ENCODE results near the gene KLF12.

The KLF12 gene

DNA sequence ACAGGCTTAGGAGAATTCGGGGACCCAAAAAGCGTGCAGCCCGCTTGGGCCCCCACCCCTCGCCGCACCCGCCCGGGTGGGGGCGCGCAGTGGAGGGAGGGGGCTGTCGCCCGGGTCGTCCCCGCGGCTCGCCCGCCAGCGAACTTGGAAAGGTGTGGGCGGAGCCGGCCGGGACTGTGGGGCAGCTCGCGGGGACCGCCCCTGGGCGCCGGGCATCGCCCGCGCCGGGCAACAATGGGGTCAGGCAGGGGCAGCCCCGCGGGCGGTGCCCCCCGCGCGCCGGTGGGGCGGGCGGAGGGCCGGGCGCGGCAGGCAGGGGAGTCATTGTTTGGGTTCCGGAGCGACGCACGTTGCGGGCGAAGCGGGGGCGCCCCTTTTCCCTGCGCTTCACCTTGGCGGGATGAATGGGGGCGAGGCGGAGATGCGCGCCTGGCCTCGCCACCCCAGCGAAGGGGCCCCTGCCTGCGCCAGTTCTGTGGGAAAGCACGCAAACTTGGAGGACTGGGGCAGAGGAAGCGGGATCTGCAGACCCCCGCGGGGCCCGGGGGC is 647 bp upstream of the KLF12 start:
- DNase-seq = peak; percentile 80

DNA sequence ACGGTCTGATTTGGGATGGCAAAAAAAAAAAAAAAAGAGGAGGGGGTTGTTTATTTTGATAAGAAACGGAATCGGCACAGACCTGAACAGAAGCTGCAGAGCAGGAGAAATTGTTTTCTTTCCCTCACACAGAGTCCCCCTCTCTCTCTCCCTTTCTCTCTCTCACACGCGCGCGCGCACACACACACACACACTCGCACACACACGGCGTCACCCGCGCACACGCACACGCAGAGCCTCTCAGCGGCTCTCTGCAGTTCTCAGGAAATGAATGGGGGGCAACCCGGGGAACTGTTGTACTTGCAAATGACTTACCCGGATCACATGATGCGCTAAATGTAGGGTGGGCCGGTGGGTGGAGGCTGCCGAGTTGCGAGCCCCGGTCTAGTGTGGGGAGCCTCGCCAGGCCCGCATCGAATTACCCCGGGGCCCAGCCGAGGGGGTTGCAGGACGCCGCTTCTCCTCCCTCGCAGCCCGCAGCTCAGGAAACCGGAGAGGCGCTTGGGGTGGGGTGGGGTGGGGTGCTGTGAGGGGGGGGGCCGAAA is 475 bp downstream of the KLF12 start:
- DNase-seq = peak; percentile 63

DNA sequence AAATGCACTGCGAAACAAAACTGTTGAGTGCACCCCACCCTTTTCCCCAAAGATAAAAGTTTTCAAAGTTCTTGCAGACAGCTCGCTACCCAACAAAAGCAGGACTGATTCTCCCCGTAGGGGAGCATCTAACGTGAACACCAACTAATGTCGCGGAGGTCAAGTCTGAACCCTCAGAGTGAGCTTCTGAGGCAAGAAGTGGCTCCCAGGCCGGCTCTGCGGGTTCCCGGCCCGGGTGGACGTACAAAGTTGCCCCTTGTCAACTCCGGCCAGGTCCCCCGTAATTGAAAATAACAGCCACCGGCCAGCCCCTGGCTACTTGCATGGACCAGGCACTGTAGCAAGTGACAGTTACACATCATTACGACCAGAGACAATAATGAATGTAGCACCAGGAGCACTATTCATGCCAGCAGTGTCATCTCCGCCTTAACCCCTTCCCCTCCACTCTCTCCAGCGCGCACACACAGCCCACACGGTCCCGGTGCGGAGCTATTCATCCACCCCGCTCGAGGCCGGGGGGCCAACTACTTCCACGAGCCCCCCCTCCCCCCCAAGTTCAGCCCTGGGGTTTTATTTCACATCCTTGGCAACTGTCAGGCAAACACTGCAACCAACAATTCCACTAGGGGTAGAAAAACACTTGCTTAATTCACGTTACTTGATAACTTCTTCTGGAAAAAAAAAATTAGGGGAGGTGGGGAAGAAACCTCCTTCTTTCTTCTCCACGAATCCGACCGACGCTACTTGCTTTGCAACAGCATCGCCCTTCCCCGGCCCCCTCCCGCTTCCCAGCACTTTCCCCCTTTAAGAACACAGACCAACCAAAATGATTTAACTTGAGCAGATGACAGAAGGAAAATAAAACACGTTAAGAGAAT is 1.2 kb downstream of the KLF12 start:
- DNase-seq = peak; percentile 4

DNA sequence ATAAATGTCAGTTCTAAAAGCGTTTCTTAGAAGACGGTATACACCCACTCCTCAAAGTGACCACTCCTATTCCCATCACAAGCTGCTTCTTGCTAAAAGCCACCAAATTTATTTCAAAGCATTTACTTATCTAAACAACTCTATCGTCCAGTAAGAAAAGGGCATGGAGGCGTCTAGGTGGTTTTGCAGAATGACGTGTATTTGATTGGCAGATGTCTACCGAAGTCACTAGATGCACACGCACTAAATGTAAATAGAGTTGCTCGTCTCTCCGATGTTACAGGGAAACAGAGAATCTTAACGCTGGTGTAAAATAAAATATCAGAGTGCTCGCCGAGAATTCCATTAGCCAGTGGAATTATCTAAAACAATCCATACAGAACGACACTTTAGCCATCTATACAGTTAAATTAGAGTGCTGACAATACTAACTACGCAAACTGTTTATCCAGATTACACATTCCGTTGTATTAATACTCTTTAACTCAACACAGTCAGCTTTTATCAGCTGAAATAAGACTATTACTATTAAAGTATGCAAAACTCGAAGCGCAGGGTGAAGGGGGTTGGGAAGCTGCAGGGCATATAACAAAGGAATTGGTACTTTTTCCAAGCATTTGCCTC is 1.9 kb downstream of the KLF12 start:
- no peak for DNase-seq

DNA sequence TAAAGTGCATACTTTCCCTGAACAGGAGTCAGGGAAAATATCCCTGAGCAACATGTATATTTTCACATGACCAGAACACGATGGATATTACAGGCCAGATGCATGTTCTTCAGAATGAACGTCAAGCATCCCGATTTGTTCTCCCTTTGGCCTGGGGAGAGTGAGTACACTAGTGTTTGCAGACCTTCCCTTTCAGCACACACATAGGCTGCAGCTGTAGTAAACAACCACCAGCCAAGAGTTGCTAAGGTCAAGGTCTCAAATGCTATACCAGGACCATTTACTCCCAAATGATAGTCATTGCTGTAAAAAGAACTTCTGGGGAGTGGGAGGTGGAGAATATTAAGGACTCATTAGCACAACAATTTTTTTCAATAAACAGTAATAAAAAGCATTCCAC is 3.0 kb downstream of the KLF12 start:
- no peak for DNase-seq

DNA sequence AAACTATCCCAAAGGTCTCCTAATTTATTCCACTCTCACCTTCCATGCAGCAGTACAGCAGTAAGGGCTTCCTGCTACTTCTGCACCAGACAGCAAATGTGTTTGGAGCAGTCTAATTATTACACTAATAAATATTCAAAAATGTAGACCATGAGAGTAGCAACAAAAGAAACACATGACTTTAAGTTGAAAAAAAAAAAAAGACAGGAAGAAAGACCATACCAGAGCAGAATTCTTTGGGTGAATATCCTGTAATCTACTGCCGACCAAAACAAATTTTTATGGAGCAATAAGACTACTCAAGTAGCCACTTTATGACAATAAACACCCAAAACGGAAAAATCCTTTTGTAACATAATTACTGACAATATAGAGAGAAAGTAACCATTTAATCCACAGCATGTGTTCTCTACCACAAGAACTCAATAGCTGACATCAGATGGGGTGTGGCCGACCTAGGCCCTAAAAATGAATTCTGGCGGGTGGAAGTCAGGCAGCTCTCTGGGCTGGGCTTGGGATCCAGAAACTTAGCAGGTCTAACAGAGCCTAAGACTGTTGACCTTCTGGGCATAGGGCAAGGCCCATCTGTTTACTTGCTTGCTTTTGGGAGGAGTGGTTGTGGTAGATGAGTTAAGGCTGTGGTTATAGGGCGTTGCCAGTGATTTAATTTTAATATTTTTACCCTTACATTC is 4.6 kb downstream of the KLF12 start:
- no peak for DNase-seq

DNA sequence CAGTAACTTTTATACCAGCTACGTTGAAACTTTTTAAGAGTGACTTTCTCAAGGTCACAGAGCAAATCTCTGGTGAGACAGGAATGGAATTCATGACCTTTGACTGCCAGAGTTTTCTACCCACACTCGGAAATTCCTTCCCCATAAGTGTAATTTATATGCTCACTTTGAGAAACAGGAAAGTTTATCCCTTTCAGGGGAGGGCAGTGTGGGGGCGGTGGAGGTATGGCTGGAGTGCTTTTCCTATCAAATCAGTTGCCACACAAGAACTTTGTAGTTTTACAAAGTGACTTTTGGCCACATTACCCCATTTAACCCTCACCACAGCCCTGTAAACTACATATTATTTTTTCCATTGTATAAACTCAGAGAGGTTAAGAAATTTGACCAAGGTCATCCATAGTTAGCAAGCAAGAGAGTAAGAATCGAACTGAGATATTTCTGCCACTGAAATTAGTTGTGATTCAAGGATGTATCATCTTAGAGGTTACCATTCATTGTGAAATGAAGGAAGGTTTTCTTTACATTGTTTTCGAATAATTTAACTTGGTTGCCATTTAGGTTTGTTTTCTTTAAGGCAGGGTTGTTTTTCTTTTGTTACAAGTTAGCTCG is 5.9 kb downstream of the KLF12 start:
- DNase-seq = no peak

DNA sequence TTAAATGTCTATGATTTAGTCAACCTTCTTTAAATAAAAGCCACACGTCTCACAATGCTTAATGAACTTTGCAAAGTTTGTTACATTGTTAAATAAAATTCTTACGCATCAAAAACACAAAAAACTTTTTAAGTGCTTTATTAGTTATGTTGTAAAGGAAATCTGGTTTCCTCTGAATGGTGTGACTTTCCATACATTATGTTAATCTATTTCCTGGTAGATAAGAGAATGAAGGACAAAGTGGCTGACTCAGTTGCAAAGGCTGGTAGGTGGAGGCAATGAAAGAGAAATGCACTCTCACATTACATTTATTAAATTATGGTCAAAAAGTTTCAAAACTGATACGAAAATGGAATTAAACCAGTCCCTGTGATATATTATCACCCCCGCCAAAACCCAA is 15.9 kb downstream of the KLF12 start:
- no peak for DNase-seq

DNA sequence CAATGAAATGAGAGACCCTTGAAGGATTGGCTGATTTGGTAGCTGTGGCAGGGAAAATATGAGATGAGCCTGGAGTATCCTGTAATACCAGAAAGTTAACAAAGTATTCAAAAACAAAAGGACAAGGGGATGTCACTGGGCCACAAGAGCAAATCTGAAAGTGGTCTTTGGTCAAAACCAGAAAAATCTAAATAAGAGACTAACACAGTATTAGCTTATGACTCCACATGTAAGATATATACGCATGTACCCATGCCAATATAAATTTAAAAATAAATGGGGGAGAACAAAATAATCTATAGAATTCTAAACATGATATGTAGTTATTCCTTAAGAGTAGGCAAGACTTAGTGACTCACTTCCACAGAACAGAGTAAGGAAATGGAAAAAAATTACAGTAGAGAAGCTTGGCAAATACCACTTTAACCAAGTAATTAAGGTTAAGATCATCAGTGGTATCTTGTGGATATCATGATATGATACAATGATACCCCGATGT is 16.9 kb downstream of the KLF12 start:
- no peak for DNase-seq

DNA sequence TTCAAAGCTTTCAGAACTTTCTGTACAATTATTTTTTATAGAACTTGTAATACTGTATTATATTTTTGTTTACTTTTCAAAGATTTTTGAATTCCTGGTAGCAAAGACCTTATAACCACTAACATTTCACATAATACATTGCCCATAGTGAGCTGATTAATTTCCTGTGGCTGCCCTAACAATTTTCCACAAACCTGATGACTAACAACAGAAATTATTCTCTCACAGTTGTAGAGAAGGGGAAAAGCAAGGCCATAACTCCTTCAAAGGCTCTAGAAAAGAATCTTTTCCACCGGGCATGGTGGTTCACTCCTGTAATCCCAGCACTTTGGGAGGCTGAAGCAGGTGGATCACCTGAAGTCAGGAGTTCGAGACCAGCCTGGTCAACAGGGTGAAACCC is 19.1 kb downstream of the KLF12 start:
- no peak for DNase-seq

DNA sequence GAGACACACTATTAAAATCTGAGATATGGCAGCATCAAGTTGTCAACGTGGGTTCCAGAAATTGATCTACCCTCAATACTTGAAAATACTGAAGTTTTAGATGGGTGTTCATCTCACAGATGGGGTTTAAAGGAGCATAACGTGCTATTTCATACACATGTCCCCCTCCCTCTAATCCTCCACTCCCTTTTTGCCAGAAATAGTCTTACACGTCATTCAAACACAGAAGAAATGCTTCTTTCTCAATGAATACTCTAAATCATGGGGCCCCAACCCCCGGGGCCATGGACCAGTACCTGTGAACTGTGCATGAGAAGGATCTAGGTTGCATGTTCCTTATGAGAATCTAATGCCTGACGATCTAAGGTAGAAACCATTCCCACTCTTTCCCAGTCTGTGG is 19.6 kb downstream of the KLF12 start:
- no peak for DNase-seq

DNA sequence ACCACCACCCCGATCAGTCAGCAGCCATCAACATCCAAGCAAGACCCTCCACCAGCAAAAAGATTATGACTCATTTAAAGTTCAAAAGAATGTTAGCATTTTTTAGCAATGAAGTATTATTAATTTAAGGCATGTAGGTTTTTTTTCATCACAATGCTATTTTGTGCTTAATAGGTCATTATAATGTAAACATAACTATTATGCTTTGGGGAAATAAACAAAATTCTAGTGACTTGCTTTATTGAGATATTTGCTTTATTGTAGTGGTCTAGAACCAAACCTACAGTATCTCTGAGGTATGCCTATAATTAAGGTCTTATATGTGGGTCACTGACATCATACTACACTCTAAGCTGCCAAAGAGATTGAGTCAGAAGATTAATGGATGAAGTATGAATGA is 20.0 kb downstream of the KLF12 start:
- no peak for DNase-seq

DNA sequence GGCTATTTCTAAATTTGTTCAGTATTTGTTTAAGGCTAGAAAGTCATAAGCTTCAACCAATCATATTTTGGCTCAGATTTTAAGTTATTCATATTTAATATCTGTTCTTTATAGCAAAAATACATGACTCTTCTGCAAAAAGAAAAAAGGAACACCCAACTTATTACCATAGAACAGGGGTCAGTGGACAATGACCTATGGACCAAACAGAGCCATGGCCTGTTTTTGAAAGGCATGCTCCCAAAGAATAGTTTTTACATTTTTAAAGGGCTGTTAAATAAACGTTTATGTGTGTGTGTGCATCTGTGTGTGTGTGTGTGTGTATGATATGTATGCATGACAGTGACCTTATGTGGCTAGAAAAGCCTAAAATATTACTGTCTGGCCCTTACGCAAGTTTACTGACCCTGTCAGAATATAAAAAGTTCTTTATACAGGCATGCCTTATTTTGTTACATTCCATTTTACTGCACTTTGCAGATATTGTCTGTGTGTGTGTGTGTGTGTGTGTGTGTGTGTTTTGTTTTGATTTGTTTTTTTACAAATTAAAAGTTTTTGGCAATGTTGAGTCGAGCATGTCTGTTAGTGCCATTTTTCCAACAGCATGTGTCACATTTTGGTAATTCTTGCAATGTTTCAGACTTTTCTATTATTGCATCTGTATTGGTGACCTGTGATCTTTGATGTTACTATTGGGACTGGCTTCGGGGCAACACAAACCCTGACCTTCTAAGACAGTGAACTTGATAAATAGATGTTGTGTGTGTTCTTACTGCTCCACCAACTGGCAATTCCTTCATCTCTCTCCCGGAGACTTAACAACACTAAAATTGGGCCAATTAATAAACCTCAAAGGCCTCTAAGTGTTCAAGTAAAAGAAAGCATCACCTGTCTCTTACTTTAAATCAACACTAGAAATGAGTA is 22.0 kb downstream of the KLF12 start:
- DNase-seq = no peak

DNA sequence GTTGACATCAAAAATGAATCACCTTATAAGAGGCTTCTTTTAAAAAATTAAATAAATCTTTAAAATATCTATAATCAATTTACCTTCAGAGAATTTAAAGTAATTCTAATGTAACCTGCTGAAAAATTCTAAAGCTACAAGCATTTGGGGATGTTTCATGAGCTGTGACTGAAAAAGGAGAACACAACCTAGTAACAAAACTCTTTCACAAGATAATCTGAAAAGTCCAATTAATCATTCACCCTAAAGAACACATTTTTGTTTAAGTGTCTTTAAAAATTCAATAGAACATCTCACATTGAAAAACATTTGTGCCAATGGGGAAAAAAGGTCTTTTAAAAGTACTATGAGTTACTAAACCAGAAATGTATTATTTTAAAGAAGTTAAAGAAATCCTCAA is 22.8 kb downstream of the KLF12 start:
- no peak for DNase-seq

DNA sequence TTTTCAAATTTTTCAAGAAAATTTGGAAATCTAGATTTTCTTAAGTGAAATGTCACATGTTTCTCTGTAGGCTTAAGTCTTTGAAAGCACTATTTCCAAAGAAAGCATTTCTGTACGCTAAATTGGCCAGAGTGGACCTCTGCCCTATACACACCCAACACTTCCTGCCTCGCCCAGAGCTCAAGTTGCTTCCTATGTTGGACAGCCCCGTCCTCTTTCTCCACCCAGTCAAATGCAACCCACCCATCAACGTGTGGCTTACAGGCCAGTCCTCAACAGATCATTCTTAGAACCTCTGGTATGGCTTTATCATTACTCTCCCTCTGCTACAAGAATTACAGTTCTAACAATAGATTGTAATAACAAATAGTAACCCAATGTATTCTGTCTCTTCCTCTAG is 24.2 kb downstream of the KLF12 start:
- DNase-seq = no peak

DNA sequence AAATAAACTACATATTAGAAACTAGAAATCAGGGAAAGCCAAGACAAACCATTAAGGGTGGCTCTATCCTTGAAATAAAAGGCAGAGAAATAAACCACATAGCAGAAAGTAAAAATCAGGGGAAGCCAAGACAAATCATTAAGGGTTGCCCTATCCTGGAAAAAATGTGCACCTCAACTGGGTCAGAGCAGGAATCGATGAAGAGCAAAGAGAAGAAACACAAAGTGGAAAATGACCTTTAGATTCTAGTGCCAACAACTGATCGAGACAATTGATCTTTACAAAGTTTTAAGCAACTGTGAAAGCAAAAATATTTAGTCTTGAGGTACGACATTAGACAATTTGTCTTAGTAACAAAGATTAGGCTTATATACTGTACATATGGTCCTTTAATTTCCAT is 26.6 kb downstream of the KLF12 start:
- no peak for DNase-seq

DNA sequence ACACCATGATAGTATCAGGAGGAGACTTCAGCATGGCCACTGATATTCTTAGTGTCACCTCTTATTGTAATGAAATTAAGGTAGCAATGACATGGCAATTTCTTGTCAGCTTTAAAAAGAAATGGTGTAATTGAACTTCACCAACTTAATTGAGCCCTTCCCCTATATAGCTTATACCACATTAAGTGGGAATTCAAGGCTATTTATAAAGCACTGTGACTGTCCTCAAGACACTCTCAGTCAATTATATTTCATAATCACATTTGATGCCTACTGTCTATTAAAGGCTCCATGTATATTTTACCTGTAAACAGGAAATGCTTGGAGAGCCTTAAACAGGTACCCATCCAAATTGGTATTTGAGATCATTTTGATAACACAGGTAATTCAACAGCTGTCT is 28.3 kb downstream of the KLF12 start:
- no peak for DNase-seq

DNA sequence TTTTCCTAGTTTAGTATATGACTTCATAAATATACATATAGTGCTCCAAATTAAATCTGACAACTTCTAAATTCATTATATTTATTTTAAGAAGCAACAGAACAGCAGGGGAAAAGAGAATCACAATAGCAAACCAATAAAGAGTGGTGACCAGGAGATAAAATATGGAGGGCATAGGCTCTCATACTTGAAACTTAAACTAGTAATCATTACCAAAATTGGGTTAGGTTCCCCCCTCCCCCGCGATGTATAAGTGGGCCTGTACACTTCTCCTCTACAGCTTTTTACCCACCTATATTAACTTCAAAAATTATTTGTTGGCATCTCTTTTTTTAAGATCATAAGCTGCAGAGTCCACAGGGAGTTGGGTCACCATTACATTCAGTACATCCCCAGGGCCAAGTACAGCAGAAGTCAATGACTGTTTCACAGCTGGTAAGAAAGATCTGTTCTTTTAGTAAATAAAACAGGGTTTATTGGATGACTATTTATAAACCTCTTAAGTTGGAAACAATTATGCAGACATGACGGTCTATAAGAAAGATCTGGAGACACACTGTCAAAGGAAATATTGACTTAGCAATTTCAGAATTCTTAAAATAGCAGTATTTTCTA is 29.4 kb downstream of the KLF12 start:
- DNase-seq = no peak

DNA sequence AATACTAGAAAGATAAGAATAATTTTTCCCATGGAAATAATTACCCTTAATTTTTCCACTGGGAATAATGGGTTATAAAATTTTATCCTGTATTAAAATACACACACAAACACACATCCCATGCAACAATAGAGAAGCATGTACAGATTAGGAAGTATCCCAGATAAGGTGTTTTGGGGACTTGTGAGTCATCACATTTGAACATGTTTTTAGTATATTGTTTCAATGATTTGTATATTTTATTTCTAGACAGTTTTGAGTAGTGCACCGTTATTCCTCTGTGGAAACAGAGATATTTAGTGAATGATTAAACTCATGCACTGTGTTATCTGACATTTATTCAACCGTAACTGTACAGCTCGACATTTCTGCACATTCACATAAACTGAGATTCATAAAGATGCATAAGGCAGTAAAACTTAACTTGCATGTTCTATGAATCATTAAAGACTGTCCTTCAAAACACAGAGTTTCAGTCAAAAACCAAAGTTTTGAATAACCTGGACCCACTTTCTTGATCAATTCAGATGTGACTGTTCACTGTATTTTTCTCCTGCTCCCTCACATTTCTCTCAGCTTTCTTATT is 30.1 kb downstream of the KLF12 start:
- DNase-seq = no peak

DNA sequence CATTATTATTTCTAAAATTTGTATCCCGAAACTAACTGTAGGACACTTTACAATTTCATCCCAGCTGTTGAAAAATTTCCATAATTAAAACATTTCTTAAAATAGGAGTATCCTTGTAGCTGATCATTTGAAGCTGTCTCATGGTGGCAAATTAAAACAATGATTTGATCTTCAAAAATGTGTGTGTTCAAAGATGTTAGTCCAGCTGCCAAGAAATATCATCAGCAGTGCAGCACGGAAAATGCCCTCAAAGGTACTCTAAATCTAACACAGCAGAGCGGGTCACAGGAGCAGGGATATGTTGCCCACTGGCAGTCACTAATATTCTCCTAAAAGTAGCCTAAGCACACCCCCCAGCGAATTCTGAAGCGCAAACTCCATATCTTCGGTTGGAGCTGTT is 31.0 kb downstream of the KLF12 start:
- no peak for DNase-seq

DNA sequence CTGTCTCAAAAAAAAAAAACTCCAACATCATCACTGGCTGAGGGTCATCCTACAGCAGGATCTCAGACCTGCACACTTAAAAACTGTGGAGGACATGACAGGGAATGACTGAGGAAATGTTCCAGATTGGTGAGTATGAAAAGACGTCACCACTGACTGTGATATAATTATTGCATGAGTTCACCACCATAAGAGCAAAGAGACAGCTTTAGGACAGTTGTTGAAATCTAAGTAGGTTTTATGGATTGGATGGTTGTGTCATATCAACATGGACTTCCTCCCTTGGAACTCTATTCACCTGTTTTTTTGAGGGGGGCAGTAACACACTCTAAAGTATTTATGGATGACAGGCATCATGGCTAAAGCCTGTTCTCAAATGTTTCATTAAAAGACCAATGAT is 31.5 kb downstream of the KLF12 start:
- no peak for DNase-seq
